ENCODE data around the gene ESRRA. TPM values are rescaled to one million over a fixed set of nuclear protein-coding genes. Genes with fewer than 3 reads are reported as not detected.

Gene ESRRA
- total RNA-seq, 4 donors from 2014 or later = 192 to 471 (median 260) TPM

- in situ Hi-C loops (cut with MboI; ENCODE audit: low sequenced_read_pairs in 4 of 4) (no loop called here), intact Hi-C loops (cut with DNase I; ENCODE audit: low total_unique reads) (loop anchor here (1.0 kb wide), 1 partner anchor 46 kb away; no protein-coding TSS in a partner anchor)
- no peak for TF ChIP-seq CTCF (IDR thresholded peaks at IDR 0.05 in 4 of 5, conservative IDR thresholded peaks at IDR 0.05 in 1 of 5)
- TF ChIP-seq POLR2A (IDR thresholded peaks at IDR 0.05) = no peak
- peak in 1 of 2 donors; percentile 42 for DNase-seq
- peaks cover 0 to 44% of the 10 kb centered on the region in 2 donors for H3K36me3 ChIP-seq
- no peaks in the 10 kb centered on the region for H3K27me3 ChIP-seq
- H3K4me1 ChIP-seq = peaks cover 35 to 47% of the 10 kb centered on the region in 2 donors
- no peaks in the 10 kb centered on the region for H3K9me3 ChIP-seq
- H3K4me3 ChIP-seq = peak overlapping the region; percentile 73 to 99 (median 91)
- peak overlapping the region; percentile 88 to 98 (median 94) for H3K27ac ChIP-seq
- ATAC-seq = peak in 1 of 2 donors; percentile 0
Observed at GRCh38 chr11:64316672-64317324, 11.5 kb downstream of the ESRRA start.

DNA sequence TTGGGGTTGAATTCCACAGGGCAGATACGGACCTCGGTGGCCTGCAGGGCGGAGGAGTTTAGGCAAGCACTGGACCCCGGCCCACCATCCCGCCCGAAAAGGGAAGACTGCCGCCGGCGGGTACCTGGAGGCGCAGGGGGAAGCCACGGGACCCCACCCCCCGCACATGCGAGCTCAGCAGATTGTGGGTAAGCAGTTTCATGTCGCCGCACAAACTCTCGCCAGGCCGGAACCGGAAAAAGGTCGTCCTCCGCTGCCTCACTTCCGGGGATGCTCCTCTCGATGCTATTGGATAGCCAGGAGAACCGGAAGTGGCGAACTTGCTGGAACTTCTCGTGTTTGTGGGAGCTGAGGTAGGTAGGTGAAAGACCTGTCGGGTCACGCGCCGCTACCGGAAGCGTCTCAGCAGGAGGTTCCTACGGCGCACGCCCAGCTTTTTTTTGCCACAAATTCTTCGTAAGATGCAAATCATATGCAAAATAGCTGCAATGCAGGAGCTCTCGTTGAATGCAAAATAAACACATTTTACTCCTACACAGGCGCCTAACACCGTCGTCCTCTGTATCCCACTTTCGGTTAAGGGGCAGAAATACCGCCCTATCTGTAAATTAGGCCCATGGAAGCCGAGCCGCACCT lies 12.1 kb downstream of the ESRRA start, which contains the start of gene TRMT112:
TSS of gene TRMT112 (minus strand) at position 235 of the 636 bp plus-strand sequence. CDS start at position 202, 33 bp downstream.
- H3K36me3 ChIP-seq = peaks cover 0 to 44% of the 10 kb centered on the region in 2 donors

DNA sequence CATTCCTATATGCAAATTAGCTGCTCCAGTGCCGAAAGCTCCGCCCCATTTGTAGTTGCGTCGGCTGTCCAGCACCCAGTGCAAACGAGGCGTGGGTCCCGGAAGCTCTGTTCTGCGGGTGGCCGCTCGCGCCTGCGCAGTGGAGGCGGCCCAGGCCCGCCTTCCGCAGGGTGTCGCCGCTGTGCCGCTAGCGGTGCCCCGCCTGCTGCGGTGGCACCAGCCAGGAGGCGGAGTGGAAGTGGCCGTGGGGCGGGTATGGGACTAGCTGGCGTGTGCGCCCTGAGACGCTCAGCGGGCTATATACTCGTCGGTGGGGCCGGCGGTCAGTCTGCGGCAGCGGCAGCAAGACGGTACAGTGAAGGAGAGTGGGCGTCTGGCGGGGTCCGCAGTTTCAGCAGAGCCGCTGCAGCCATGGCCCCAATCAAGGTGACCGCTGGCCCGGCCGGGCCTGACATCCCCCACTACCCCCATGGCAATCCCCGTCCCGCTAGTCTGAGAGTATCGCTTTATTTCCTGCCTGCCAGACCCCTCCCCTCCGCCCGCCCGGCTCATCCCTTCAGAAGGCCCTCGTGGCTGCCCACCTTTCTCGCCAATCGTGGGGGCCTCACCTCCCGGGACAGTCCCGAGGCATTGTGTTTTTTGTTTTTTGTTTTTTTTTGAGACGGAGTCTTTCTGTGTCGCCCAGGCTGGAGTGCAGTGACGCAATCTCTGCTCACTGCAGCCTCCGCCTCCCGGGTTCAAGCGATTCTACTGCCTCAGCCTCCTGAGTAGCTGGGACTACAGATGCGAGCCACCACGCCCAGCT lies 12.8 kb downstream of the ESRRA start, which contains the start of gene PRDX5:
TSS of gene PRDX5 (plus strand) at position 161 of the 805 bp plus-strand sequence. CDS start at position 256, 95 bp downstream.
- H3K27ac ChIP-seq = peak within 1 kb of the TSS; percentile 88 to 98 (median 94)
- no peaks in the 10 kb centered on the region for H3K9me3 ChIP-seq
- in situ Hi-C loops (cut with MboI; ENCODE audit: low sequenced_read_pairs in 4 of 4) (no loop called here), intact Hi-C loops (cut with DNase I; ENCODE audit: low total_unique reads) (loop anchor here (1.0 kb wide), 3 partner anchors 24 to 48 kb away; no protein-coding TSS in a partner anchor)
- peak within 1 kb of the TSS; percentile 73 to 99 (median 91) for H3K4me3 ChIP-seq
- TF ChIP-seq POLR2A (IDR thresholded peaks at IDR 0.05) = peak; percentile 73 to 81
- peak in 4 of 5 experiments; percentile 34 to 62 (median 56) for TF ChIP-seq CTCF (IDR thresholded peaks at IDR 0.05 in 4 of 5, conservative IDR thresholded peaks at IDR 0.05 in 1 of 5)
- H3K27me3 ChIP-seq = no peaks in the 10 kb centered on the region
- ATAC-seq (peak; percentile 80 to 85), DNase-seq (peak; percentile 94 to 97)
- peaks cover 0 to 44% of the 10 kb centered on the region in 2 donors for H3K36me3 ChIP-seq
- peaks cover 24 to 36% of the 10 kb centered on the region in 2 donors for H3K4me1 ChIP-seq

More for the DNA sequence above, 12.1 kb downstream of the ESRRA start, which contains the start of gene TRMT112:
- Histone ChIP-seq H3K9me3 (no peaks in the 10 kb centered on the region), H3K27ac (peak within 1 kb of the TSS; percentile 88 to 98 (median 94)), H3K27me3 (no peaks in the 10 kb centered on the region), H3K4me3 (peak within 1 kb of the TSS; percentile 73 to 99 (median 91)), H3K4me1 (peaks cover 32 to 43% of the 10 kb centered on the region in 2 donors)
- ATAC-seq (peak; percentile 86 to 93), DNase-seq (peak; percentile 99)
- intact Hi-C loops (cut with DNase I; ENCODE audit: low total_unique reads) = loop anchor here (1.0 kb wide), 1 partner anchor 47 kb away; no protein-coding TSS in a partner anchor
- in situ Hi-C loops (cut with MboI; ENCODE audit: low sequenced_read_pairs in 4 of 4) = no loop called here
- TF ChIP-seq POLR2A (IDR thresholded peaks at IDR 0.05) = peak; percentile 78 to 82
- no peak for TF ChIP-seq CTCF (IDR thresholded peaks at IDR 0.05 in 4 of 5, conservative IDR thresholded peaks at IDR 0.05 in 1 of 5)

Measured in gastrocnemius medialis (tissue), 4 donors.